ENCODE measurements around the gene SIRPA.

Gene SIRPA

DNA sequence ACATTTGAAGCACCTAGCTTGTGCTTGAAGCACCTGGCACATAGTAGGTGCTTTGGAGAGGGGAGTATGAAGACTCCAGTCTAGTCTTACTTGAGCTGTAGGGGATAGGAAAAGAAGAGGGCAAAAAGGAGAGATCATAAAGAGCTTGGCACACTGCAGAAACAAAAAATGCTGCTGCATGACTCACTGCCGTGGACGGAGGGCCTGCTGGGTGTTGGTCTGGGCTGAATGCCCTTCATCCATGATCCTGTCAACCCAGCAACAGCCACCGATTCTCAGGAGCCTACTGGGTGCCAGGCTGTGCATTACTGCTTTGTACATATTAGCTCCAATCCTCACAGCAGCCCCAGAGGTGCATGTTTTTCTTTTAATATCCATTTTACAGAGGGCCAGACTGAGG, 92.6 kb downstream of the SIRPA start:
- H3K9ac ChIP-seq (ENCODE audit: low read length): no peak overlapping the region
- no peak overlapping the region for H3K4me3 ChIP-seq (ENCODE audit: low read length)
- no peak overlapping the region for H3K27ac ChIP-seq (ENCODE audit: low read length)
- no peaks in the 10 kb centered on the region for H3K4me1 ChIP-seq (ENCODE audit: control insufficient read depth, low read depth, low read length)
- H3K36me3 ChIP-seq (ENCODE audit: control insufficient read depth, low read depth, low read length): no peaks in the 10 kb centered on the region
- no peaks in the 10 kb centered on the region for H3K27me3 ChIP-seq (ENCODE audit: control insufficient read depth, insufficient read depth, low read length)
- no peaks in the 10 kb centered on the region for H3K9me3 ChIP-seq (ENCODE audit: control insufficient read depth, low read depth, low read length)

Measured in iPS-18a (cell line).